Endothelial cell of umbilical vein (primary cell): ENCODE data around the gene SIAE. TPM values are rescaled to one million over a fixed set of nuclear protein-coding genes. Genes with fewer than 3 reads are reported as not detected.

Experiments used
- BruUV-seq: library from RNA; stranded (reverse); fragments of 400-500 nt; replicated peaks from 2 replicates; lab custom pipeline; 2021; lab: Mats Ljungman, UMichigan
- CTCF ChIA-PET: fragments of 300-600, 350-600 bp; sonication (Branson Sonifier 250); formaldehyde crosslinking; loops from one replicate; lab custom pipeline; 2021; ENCODE audit warnings: antibody characterized with exemption, inconsistent platforms; lab: Charles Lee
- POLR2A ChIA-PET: fragments of 300-600, 350-600 bp; sonication (Branson Sonifier 250); formaldehyde crosslinking; loops from one replicate; lab custom pipeline; 2021; ENCODE audit warnings: antibody characterized with exemption, inconsistent platforms; lab: Charles Lee
- DNase-seq: peaks from one replicate; pipeline ENCODE4 v3.0.0-alpha.2; 2011; ENCODE audit warnings: low read depth, low spot score
- FAIRE-seq: peaks from 2 replicates; lab custom pipeline; 2011; peaks lifted over from hg19 to GRCh38; lab: Jason Lieb, UNC
- H2AFZ ChIP-seq: 2 replicates; pipeline ENCODE4 v1.6.0; 2012; ENCODE audit warnings: low read depth, low read length, control low read depth, inconsistent platforms
- H3K27ac ChIP-seq: 2 replicates; pipeline ENCODE4 v1.5.1; 2011; ENCODE audit warnings: low read depth, mild to moderate bottlenecking, control low read depth, low read length, moderate library complexity; ENCODE audit not compliant: insufficient read depth
- H3K27me3 ChIP-seq, 2 experiments: 2 replicates each; pipeline versions ENCODE4 v1.6.0 to v1.6.1; 2011; ENCODE audit warnings: low read length in 2 of 2, mixed read lengths in 1 of 2; ENCODE audit not compliant: control insufficient read depth in 2 of 2, insufficient read depth in 2 of 2
- H3K36me3 ChIP-seq, 2 experiments: 2 replicates in 1 of 2; 3 replicates in 1 of 2; pipeline ENCODE4 v1.5.1; 2011; ENCODE audit warnings: low read length in 2 of 2, mild to moderate bottlenecking in 1 of 2, moderate library complexity in 1 of 2; ENCODE audit not compliant: control insufficient read depth in 2 of 2, insufficient read depth in 2 of 2; ENCODE audit errors: extremely low read depth in 1 of 2
- H3K4me1 ChIP-seq: 3 replicates; pipeline ENCODE4 v1.5.1; 2011; ENCODE audit warnings: mild to moderate bottlenecking, low read length; ENCODE audit not compliant: control insufficient read depth, insufficient read depth; ENCODE audit errors: extremely low read depth
- H3K4me2 ChIP-seq: 2 replicates; pipeline ENCODE4 v1.6.1; 2011; ENCODE audit warnings: low read length, control low read depth, mixed read lengths; ENCODE audit not compliant: insufficient read depth
- H3K4me3 ChIP-seq, 3 experiments: fragments of 200-600 bp in 1 of 3; sonication (generic), shearing (Covaris generic) in 1 of 3; replicated peaks in 1 of 3; 2 replicates each; pipeline ENCODE4 v1.5.1; 2011 to 2016; ENCODE audit warnings: control low read depth in 3 of 3, low read length in 3 of 3, mild to moderate bottlenecking in 2 of 3, inconsistent platforms in 1 of 3, low read depth in 1 of 3, moderate library complexity in 1 of 3; ENCODE audit not compliant: insufficient read depth in 1 of 3
- H3K79me2 ChIP-seq: 2 replicates; pipeline ENCODE4 v1.6.0; 2012; ENCODE audit warnings: low read length, inconsistent platforms; ENCODE audit not compliant: control insufficient read depth, insufficient read depth
- H3K9ac ChIP-seq: replicated peaks from 2 replicates; pipeline ENCODE3; 2011; ENCODE audit warnings: low read length, control low read depth; ENCODE audit not compliant: insufficient read depth; ENCODE audit errors: extremely low read depth
- H3K9me1 ChIP-seq: replicated peaks from 3 replicates; pipeline ENCODE4 v1.6.0; 2011; ENCODE audit warnings: mild to moderate bottlenecking, low read length; ENCODE audit not compliant: control insufficient read depth, insufficient read depth; ENCODE audit errors: extremely low read depth
- H3K9me3 ChIP-seq: replicated peaks from 2 replicates; pipeline ENCODE4 v1.5.1; 2012; ENCODE audit warnings: low read length, inconsistent platforms; ENCODE audit not compliant: control insufficient read depth, insufficient read depth
- H4K20me1 ChIP-seq: replicated peaks from 2 replicates; pipeline ENCODE3; 2011; ENCODE audit warnings: mild to moderate bottlenecking, low read length; ENCODE audit not compliant: control insufficient read depth, insufficient read depth; ENCODE audit errors: extremely low read depth
- CTCF ChIP-seq, 2 donors: IDR thresholded peaks; 1 replicate in 1 of 2; 2 replicates in 1 of 2; pipeline ENCODE4 v1.5.1; 2011; ENCODE audit warnings: low read length in 2 of 2, mild to moderate bottlenecking in 2 of 2, moderate library complexity in 2 of 2, control low read depth in 1 of 2, inconsistent platforms in 1 of 2, low read depth in 1 of 2; ENCODE audit not compliant: insufficient read depth in 1 of 2; ENCODE audit errors: extremely low read depth in 1 of 2
- EZH2 ChIP-seq: IDR thresholded peaks from 2 replicates; pipeline ENCODE4 v1.6.1; 2012; ENCODE audit warnings: borderline replicate concordance, low read depth, mild to moderate bottlenecking, moderate library complexity, low read length, inconsistent platforms; ENCODE audit not compliant: severe bottlenecking
- FOS ChIP-seq: IDR thresholded peaks from 2 replicates; pipeline ENCODE4 v1.6.1; 2011; ENCODE audit warnings: mild to moderate bottlenecking, low read length, moderate library complexity, borderline replicate concordance; ENCODE audit not compliant: insufficient read depth
- GATA2 ChIP-seq: IDR thresholded peaks from 2 replicates; pipeline ENCODE4 v1.7.0; 2011; ENCODE audit warnings: low read depth, mild to moderate bottlenecking, moderate library complexity, mixed read lengths, low read length; ENCODE audit not compliant: insufficient read length, insufficient read depth
- JUN ChIP-seq: IDR thresholded peaks from 2 replicates; pipeline ENCODE4 v1.6.1; 2011; ENCODE audit warnings: borderline replicate concordance, low read depth; ENCODE audit not compliant: insufficient read length, insufficient read depth
- MAX ChIP-seq: IDR thresholded peaks from 2 replicates; pipeline ENCODE4 v1.6.1; 2011; ENCODE audit not compliant: insufficient read depth, insufficient read length
- MYC ChIP-seq: IDR thresholded peaks from one replicate; pipeline ENCODE4 v1.6.1; 2011; ENCODE audit warnings: mild to moderate bottlenecking, low read depth, low read length
- POLR2A ChIP-seq: IDR thresholded peaks from 2 replicates; pipeline ENCODE4 v1.6.1; 2012; ENCODE audit warnings: low read depth, mild to moderate bottlenecking, control low read depth, low read length
- POLR2AphosphoS5 ChIP-seq: IDR thresholded peaks from 2 replicates; pipeline ENCODE4 v1.6.1; 2012; ENCODE audit warnings: low read depth, mild to moderate bottlenecking, control low read depth, low read length, moderate library complexity; ENCODE audit not compliant: insufficient read depth
- dilution Hi-C: fragments of 300-500 bp; cut with MboI; formaldehyde crosslinking; loops from one replicate; pipeline ENCODE4 v1.15.0; 2019; ENCODE audit warnings: low sequenced_read_pairs; ENCODE audit not compliant: extremely low pct_ligation_motif_present
- intact Hi-C: fragments of 100-400 bp; cut with micrococcal nuclease; formaldehyde crosslinking; loops from one replicate; pipeline ENCODE4 v1.10.0; 2022
- polyA plus RNA-seq, 4 experiments: library from polyadenylated mRNA; depleted of rRNA in 3 of 4; stranded (reverse) in 3 of 4; unstranded in 1 of 4; fragments of >200 nt; gene quantifications; 2 replicates each; pipeline versions ENCODE4 v1.2.1 to v1.2.3, GENCODE V29; 2011 to 2012; ENCODE audit warnings: missing spikeins in 1 of 4
- total RNA-seq: library from RNA; stranded (reverse); gene quantifications from 2 replicates; pipeline ENCODE4 v1.2.3, GENCODE V29; 2021

Gene SIAE
- total and polyA plus RNA-seq, 2 donors (not counting 3 experiments of a cell fraction or from before 2014, with no cell fraction given): 16.9 to 23.9 TPM

GRCh38 chr11:124658501-124658900 lies 15.0 kb downstream of the SIAE start:
- Histone ChIP-seq H3K9me1 (no peaks in the 10 kb centered on the region), H3K36me3 (no peaks in the 10 kb centered on the region), H3K4me1 (no peaks in the 10 kb centered on the region), H3K27ac (no peak overlapping the region), H3K4me3 (no peak overlapping the region), H4K20me1 (no peaks in the 10 kb centered on the region), H3K9ac (no peak overlapping the region), H3K27me3 (no peaks in the 10 kb centered on the region), H2AFZ (no peak overlapping the region), H3K9me3 (no peaks in the 10 kb centered on the region), H3K79me2 (no peaks in the 10 kb centered on the region), H3K4me2 (no peak overlapping the region)
- dilution Hi-C loops (no loop called here), intact Hi-C loops (no loop called here)
- BruUV-seq: no TSS peak
- ChIA-PET POLR2A (no interaction called here), CTCF (interaction anchor here (2.3 to 2.6 kb wide), 2 partner anchors 11 to 14 kb away, joined by 5 to 7 read pairs; no protein-coding TSS in a partner anchor)
- no peak for DNase-seq
- FAIRE-seq: no peak
- TF ChIP-seq MAX (no peak), EZH2 (no peak), JUN (no peak), FOS (no peak), CTCF (IDR thresholded peaks at IDR 0.05; ENCODE audit: extremely low read depth in 1 of 2, insufficient read depth in 1 of 2, low read depth in 1 of 2, low read length in 2 of 2) (no peak), GATA2 (no peak), MYC (no peak), POLR2AphosphoS5 (no peak), POLR2A (no peak)
